Stimulated activated CD4-positive, alpha-beta T cell treated with anti-CD3 and anti-CD28 coated beads, TNF-alpha, amount 100 ng/mL, for 1 hour (primary cell): ENCODE data around the gene APBB3.
A peak's percentile ranks its signal among the peaks of the same experiment; 100 is the strongest.

Experiments used
- DNase-seq, 3 donors: peaks; one replicate each; pipeline ENCODE4 v3.0.0-alpha.2; 2020; ENCODE audit warnings: low read depth in 3 of 3, low spot score in 1 of 3

Gene APBB3

DNA sequence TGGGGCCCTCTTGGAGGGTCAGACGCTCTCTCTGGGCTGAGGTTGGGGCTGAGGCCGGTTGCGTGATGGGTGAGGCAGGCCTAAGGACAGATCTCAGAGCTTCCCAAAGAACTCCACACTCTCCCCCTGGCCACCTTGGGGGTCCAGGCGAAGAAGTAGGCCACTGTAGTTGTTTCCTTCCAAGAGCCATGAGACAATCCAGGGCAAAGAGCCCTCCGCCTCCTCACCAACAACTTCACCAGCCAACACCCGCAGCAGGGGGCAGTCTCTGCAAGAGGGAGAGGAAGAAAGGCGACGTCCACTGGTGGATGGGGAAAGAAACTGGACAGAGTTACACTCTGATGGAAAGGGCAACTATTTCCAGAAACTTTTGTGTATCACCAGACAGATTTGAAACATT is 10.9 kb upstream of the APBB3 start:
- no peak for DNase-seq

DNA sequence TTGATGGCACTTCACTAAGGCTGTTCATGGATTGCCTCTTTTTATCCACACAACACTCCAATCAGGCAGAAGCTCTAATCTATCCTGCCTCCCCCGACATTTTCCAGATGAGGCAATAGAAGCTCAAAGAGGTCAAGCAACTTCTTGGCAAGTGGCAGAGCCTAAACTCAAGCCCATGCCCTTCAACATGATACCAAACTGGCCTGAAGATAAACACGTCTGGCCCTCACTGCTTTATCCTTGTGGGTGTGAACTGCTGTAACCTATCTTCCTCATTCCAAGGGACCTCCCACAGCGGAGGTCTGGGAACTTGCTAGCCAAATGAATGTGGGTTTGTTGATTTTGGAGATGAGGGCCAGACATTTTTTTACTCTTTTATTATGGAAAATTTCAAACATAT is 9.8 kb upstream of the APBB3 start:
- no peak for DNase-seq

DNA sequence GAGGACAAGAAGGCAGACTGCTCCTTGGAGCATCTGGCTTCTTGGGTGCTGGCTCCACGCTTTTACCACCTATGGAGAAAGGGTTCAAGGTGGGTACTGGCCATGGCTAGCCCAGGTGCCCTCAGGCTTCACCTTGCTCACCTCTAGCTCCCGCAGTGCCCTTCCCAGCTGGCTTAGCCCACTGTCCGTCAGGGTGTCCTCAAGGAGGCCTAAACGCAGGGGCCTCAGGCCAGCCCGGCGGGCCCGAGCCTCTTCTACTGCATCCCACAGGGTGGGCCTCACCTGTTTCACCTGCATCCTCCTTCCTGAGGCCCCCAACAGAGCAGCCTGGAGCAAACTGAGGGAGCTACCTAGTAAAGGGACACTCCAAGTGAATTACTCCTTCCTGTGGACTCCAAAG is 9.3 kb upstream of the APBB3 start:
- DNase-seq, result no peak

DNA sequence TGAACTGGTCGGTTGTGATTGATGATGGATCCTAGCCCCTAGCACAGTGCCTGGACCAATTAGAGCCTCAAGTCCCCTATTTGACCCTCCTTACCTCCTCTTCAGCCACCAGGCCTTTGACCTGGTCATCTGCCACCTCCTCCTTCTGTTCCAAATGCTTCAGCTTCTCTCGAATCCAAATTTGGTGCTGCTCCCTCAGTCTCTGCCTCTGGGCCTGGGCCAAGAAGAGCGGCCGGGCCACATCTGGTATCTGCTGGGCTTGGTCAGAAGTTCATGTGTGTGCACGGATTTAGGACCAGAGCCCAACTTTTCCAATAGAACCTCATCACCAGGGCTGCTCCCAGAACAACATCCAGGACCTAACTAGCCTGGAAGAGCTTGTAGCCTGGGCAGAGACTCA is 6.7 kb upstream of the APBB3 start:
- no peak for DNase-seq

DNA sequence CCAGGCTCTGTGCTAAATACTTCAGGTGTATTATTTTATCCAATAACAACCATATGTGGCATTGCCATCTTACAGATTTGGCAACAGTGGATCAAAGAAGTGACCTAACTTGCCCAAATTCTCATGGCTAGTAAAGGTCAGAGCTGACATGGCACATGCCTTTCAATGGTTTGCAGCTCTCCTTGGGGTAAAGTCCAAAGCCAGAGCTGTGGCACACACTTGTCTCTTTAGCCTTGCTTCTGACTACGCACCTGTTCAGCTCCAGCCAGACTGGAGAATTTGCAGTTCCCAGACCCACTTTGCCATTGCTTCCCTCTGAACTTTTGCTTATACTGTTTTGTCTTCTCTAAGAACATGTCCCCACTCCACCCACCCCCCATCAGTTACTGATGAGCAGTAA is 6.1 kb upstream of the APBB3 start:
- DNase-seq, result no peak

DNA sequence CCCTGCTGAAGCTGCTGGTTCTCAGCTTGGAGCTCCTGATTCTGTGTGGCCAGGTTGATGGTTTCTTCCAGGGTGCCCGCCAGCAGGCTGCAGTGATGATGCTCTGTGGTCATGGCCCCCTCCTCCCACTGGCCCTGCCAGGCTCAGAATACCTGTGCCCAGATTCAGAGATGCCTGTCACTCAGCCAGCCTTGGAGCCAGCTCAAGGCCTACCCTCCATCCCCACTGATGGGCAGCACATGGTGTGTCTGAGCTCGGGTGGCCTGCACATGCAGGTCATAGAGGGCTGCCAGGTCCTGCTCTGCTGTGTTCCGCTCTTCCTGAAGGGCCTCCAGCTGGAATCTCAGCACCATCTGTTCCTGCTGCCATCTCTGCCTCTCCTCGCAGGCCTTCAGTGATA is 5.7 kb upstream of the APBB3 start:
- DNase-seq, result no peak

DNA sequence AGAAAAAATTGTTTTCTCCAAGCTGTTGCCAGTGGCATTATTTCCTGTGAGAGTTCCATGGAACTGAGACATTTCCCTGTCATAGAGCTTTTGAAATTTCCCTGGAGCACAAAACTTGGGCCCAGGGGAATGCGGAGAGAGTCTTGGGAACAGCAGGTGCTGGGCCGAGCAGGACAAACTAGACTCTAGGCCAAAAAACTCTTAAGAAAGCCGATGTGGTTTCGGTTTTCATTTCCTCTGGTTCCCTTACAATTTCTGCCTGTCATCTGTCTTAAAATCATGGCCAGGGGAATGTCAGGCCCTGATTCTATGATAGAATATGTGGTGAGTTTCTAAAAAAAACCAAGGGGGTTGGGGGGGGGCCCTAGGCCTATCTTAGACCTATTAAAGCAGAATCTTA is 4.8 kb upstream of the APBB3 start:
- no peak for DNase-seq

DNA sequence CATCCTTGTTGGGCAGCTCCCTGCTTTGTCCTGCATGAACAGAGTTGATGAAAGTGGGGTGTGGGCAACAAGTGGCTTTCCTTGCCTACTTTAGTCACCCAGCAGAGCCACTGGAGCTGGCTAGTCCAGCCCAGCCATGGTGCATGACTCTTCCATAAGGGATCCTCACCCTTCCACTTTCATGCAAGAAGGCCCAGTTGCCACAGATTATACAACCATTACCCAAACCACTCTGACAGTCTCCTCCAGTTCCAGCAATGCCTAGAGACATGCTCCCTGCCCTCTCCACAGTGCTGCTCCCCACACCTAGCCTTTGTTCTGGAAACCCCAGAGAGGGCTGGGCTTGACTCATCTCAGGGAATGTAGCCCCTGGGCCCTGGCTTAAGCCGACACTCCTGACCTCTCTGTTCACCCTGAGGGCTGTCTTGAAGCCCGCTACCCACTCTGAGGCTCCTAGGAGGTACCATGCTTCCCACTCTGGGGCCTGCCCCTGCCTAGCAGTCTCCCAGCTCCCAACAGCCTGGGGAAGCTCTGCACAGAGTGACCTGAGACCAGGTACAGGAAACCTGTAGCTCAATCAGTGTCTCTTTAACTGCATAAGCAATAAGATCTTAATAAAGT is 4.2 kb upstream of the APBB3 start:
- DNase-seq, result no peak

DNA sequence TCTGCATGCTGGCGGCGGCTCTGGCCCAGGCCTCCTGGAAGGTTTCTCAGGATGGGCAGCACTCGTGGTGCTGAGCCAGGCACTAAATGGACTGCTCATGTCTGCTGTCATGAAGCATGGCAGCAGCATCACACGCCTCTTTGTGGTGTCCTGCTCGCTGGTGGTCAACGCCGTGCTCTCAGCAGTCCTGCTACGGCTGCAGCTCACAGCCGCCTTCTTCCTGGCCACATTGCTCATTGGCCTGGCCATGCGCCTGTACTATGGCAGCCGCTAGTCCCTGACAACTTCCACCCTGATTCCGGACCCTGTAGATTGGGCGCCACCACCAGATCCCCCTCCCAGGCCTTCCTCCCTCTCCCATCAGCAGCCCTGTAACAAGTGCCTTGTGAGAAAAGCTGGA is 3.5 kb upstream of the APBB3 start:
- DNase-seq, result no peak

DNA sequence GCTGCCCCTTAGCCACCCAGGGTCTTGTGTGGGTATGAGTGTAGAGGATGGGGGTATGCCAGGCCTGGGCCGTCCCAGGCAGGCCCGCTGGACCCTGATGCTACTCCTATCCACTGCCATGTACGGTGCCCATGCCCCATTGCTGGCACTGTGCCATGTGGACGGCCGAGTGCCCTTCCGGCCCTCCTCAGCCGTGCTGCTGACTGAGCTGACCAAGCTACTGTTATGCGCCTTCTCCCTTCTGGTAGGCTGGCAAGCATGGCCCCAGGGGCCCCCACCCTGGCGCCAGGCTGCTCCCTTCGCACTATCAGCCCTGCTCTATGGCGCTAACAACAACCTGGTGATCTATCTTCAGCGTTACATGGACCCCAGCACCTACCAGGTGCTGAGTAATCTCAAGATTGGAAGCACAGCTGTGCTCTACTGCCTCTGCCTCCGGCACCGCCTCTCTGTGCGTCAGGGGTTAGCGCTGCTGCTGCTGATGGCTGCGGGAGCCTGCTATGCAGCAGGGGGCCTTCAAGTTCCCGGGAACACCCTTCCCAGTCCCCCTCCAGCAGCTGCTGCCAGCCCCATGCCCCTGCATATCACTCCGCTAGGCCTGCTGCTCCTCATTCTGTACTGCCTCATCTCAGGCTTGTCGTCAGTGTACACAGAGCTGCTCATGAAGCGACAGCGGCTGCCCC is 2.9 kb upstream of the APBB3 start:
- DNase-seq, result no peak

DNA sequence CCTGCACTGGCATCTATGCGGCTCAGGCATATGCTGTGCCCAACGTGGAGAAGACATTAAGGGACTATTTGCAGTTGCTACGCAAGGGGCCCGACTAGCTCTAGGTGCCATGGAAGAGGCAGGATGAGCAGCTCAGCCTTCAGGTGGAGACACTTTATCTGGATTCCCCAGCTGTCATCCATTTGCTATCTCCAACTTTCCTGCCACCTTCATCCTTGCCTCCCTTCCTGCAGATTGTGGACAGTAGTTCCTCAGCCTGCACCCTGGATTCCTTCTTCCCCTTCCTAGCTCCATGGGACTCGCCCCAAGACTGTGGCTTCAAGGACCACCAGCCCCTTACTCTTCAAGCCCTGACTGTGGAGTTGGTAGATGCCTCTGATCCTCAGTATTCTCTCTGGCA is 2.3 kb upstream of the APBB3 start:
- DNase-seq, result no peak

DNA sequence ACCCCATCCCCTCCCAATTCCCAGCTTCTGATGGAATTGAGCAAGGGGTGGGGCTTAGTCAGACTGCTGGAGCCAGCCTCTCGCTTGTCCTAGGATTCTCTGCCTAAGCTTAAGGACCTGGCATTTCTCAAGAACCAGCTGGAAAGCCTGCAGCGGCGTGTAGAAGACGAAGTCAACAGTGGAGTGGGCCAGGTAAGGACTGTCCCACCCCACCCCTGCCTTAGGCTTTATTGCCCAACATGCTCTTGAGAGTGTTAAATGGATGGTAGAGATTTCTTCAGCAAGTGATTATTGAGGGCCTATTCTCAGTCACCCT is 1.3 kb upstream of the APBB3 start:
- DNase-seq, result no peak

DNA sequence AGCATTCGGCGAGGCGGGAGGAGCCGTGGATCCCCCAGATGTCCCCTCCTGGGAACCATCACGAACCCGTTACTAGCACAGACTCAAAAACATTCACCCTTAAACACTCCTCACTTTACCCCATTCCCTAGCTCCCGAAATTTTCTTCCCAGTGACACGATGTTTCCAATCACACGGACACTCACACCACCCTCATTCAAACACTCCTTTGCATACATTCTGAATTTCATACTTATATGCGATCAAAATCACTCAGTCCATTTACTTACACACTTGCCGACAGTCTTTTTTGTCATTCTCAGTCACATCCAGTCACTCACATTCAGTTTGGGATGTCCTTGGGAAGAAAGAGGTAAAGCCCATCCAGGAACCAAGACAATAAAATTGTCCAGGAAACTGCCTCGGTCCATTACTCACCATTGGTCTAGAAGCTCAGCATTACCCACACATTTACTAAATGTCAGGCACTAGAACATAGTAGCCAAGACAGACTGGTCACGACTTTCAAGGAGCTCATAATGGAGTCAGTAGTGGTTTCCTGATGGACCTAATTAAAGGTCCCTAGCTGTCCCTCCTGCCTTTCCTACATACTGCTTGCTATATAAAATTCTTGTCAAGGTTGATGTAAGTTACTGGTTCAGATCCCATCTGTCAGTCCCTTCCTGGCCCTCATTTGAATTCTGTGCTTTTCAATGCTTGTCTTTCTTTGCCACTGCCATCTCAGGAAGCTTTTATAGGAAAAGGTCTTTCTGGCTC is 804 bp upstream of the APBB3 start:
- no peak for DNase-seq

DNA sequence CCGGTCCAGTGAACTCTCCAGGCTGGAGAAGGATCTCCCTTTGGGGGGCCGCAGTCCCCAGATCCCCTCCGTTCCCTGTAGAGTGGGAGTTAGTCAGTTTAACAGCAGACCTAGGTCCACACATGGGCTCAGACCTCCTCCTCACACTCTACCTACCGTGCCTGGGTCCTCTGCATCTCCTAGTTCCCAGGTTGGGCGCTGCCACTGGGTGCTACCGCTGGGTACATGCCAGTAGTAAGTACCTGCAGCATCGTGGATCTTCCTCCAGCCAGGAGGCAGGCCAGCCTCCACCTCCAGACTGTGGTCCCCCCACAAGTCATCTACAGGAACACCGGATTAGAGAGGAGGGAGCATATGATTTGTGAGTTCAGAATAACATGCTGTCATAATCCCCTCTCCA is 802 bp downstream of the APBB3 start:
- DNase-seq, result no peak

DNA sequence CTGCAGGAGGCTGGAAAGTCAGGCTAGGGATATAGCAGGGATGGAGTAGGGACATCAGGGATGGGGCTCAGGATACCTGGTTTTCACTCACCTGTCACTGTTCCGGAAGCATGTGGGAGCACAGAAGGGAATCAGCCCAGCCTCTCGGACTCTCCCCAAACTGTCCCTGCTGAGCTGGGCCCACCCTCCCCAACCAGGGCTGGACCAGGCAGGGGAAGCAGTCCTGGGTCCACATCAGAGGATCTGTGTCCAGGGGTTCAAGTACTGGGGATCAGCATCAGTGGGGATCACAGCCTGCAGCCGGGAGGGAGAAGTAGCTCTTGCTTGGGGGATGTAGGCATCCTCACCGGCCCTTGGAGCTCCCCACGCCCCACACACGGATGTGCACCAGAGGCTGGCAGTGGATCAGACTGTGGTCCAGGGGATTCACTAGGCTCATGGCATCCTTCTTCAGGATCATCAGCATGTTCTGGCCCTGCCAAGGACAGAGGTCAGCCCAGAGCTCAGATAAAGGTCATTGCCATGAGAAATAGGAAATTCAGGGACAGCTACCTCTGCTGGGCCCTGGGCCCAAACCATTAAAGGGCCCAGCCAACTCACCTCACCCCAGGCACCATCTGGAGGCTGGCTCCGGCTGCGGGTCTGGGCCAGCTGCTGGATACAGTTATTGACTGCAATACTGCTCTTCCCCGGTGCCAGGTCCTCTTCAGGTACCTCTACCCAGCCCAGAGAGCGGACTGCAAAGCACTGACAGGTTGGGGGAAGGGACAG is 2.5 kb downstream of the APBB3 start:
- no peak for DNase-seq

DNA sequence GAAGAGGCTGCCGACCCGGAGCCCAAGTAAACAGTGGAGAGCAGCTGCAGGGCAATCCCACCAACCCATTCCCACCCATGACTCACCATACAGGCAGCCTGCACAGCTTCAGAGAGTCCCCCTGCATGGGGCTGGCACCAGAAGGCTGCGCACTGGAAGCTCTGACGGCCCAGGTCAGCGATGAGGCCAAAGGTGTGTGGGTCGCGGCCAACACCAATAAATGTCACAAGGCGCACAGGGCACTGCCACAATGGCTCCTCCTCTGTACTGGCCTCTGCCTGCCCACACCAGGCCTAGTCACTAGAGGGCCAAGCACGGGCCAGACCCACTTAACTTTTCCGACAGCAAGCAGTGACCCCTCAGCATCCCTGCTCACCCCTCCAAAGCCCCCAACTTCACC is 4.2 kb downstream of the APBB3 start:
- no peak for DNase-seq

DNA sequence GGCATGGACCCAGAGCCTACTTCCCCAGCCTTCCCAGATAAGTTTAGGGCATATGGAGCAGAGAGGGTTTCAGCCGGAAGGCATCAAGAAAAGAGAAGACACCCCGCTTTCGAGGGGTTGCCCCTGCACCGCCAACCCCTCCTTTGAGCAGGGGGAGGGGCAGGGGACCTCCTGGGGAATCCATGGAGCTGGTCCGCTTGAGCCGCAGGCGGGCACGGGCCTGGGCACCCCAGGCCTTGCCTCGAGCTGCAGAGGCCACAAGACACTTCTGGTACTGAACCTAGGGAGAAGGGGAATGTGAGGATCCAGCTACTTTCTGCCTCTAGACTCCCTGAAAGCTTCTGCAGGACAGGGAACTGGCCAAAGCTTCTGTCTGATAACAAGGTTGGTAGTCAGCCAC is 5.9 kb downstream of the APBB3 start:
- DNase-seq, result no peak

DNA sequence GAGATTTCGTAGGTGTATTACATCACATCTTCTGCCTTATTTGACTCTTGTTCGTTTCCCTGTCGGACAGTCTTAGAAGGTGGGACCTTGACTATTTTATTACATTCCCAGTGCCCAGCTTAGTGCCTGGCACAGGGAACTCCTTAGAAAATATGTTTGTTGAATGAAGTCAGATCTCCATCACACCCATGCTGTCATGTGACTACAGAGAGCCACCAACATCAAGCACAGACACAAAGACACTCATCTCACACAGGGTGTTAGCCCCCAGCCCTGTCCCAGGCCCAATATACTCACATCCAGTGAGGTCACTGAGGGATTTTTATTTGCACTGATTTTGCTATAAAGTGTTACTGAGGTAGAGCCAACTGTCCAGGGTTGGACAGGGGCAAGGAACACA is 6.4 kb downstream of the APBB3 start:
- no peak for DNase-seq

DNA sequence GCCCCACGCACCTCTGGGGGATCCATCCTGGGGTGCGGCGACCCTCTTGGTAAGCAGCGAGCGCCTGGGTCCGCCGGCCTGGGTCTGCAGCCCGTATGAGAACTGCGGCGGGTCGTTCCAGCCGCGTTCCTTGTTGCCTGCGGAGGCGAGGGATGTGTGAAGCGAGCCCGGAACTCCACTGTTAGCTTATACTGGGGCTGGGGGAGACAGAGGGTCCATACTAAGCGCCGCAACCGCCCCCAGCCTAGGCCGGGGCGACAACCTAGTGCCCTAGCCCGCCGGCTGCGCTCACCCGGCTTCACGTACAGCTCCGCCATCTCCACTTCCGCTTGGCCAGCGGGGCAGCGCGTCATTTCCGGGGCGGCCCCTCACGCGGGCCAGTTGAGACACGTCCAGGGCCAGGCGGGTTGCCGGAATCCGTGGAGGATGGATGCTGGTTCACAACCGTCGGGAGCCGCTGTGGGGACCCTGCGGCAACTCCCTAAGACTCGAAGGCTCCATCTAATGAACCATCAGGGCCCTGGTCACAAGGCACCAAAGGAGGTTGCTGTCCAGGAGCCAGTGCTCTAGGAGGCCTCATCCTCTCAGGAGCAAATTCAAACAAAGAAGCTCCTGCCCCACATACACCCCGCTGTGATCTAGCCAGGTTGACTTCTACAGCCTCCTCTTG is 7.1 kb downstream of the APBB3 start, which contains the start of gene SRA1:
TSS of gene SRA1 (minus strand) at position 338 of the 670 bp plus-strand sequence. CDS start at position 317, 21 bp downstream.
- DNase-seq, result peak; percentile 49 to 75 (median 55)

DNA sequence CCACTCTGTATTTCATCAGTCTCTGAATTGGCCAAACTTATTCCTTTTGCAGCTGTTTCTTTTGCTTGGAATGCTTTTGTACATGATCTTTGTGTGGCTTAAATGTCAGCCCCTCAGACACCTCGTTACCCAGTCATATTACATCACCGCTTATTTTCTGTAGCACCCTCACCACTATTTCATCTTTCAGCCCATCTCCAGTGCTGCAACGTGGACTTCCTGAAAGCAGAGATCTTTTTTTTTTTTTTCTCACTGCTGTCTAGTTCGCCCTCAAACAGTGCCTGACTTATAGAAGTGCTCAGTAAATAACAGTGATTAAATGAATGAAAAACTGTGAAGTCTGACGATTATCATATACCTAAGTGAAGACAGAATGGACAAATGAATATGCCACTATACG is 8.0 kb downstream of the APBB3 start:
- no peak for DNase-seq

DNA sequence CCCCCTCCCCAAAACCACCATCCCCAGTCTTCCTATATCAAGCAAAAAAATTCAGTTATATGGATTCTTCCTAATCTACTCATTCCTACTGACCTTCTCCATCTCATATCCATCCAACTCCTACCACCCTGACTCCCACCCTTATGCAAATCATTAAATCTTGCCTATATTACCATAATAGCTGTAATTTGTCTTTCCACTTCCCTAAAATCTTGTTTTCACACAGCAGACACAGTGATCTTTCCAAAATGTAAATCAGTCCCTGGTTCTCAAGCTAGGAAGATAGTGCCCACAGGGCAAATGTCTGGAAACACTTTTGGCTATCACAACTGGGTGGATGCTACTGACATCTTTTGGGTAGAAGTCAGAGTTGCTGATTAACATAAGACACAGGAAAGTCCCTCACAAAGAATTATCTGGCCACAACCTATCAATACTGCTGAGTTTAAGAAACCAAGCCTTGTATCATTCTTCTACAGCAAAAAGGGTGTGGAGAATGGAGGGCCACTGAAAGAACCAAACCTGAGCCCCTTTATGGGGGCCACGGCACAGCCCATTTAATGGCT is 8.6 kb downstream of the APBB3 start:
- no peak for DNase-seq
